ENCODE results near the gene PRMT1. TPM values are rescaled to one million over a fixed set of nuclear protein-coding genes. Genes with fewer than 3 reads are reported as not detected.

The PRMT1 gene
- total and polyA plus RNA-seq, 9 of the 15 experiments (the other 6 are each of a cell fraction or from before 2014, with no cell fraction given): 13.3 to 464 (median 326) TPM

DNA sequence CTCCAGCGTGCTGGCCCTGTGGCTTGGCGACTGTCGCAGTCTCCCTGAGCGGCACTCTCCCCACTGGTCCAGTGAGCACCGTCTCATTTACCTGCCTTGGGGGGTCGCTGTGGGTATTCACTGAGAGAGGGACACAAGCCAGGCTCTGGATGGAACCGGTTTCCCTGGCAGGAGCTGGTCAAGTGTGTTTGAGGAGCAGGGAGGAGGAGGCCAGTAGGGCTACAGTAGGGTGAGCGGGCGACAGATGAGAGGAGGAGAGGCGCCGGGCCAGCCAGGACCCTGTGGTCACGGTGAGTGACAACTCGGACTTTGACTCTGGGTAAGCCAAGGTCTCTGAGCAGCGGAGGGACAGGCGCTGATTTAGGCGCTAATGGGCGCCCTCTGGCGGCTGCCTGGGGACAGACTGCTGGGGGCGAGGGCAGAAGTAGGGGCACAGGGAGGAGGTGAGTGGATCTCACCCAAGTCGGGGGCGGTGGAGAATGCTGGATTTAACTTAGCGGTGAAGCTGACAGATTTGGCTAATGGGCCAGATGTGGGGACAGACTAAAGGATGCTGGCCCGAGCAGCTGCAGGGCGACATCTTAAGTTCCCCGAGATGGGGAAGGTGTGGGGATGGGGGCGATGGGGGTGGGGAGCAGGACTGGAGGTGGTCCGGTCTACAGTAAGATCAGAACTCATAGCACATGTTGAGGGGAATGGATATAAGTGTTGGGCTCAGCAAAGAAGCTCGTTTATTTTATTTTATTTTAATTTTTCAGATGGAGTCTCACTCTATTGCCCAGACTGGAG is 4.7 kb upstream of the PRMT1 start (continued):
- TF ChIP-seq ZFP36 (IDR thresholded peaks at IDR 0.05; ENCODE audit: low read depth, low read length, partially characterized antibody): peak; percentile 41
- peak in 1 of 3 experiments; percentile 32 for TF ChIP-seq YY1 (IDR thresholded peaks at IDR 0.05; ENCODE audit: borderline replicate concordance in 1 of 3, control insufficient read depth in 1 of 3, extremely low read depth in 1 of 3, insufficient read depth in 3 of 3, insufficient read length in 1 of 3, insufficient replicate concordance in 2 of 3, low read depth in 1 of 3, low read length in 2 of 3)
- TF ChIP-seq, protein P1, sequence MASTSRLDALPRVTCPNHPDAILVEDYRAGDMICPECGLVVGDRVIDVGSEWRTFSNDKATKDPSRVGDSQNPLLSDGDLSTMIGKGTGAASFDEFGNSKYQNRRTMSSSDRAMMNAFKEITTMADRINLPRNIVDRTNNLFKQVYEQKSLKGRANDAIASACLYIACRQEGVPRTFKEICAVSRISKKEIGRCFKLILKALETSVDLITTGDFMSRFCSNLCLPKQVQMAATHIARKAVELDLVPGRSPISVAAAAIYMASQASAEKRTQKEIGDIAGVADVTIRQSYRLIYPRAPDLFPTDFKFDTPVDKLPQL (IDR thresholded peaks at IDR 0.05; ENCODE audit: extremely low read depth, insufficient read length): no peak
- peak; percentile 82; the same call in 1 of the 2 replicates for TF ChIP-seq PHF21A (IDR thresholded peaks at IDR 0.05; ENCODE audit: borderline replicate concordance, low read depth)
- TF ChIP-seq PURB (CRISPR knock-in tag; IDR thresholded peaks at IDR 0.05; ENCODE audit: low read depth): no peak
- TF ChIP-seq CSDE1 (IDR thresholded peaks at IDR 0.05): no peak
- 0 out of 2 replicates have a peak, but pooled peaks have one; percentile 17 for TF ChIP-seq MTA1 (IDR thresholded peaks at IDR 0.05; ENCODE audit: borderline replicate concordance)
- TF ChIP-seq ZNF696 (CRISPR knock-in tag; conservative IDR thresholded peaks at IDR 0.05): no peak
- TF ChIP-seq, protein P2, sequence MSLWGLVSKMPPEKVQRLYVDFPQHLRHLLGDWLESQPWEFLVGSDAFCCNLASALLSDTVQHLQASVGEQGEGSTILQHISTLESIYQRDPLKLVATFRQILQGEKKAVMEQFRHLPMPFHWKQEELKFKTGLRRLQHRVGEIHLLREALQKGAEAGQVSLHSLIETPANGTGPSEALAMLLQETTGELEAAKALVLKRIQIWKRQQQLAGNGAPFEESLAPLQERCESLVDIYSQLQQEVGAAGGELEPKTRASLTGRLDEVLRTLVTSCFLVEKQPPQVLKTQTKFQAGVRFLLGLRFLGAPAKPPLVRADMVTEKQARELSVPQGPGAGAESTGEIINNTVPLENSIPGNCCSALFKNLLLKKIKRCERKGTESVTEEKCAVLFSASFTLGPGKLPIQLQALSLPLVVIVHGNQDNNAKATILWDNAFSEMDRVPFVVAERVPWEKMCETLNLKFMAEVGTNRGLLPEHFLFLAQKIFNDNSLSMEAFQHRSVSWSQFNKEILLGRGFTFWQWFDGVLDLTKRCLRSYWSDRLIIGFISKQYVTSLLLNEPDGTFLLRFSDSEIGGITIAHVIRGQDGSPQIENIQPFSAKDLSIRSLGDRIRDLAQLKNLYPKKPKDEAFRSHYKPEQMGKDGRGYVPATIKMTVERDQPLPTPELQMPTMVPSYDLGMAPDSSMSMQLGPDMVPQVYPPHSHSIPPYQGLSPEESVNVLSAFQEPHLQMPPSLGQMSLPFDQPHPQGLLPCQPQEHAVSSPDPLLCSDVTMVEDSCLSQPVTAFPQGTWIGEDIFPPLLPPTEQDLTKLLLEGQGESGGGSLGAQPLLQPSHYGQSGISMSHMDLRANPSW (CRISPR knock-in tag; IDR thresholded peaks at IDR 0.05): no peak
- no peak for TF ChIP-seq RUNX1 (IDR thresholded peaks at IDR 0.05; ENCODE audit: low read depth)
- TF ChIP-seq GABPB2 (CRISPR knock-in tag; conservative IDR thresholded peaks at IDR 0.05): no peak
- 0 out of 4 replicates have a peak, but pooled peaks of 1 of the 2 experiments have one; percentile 36 for TF ChIP-seq KDM4B (IDR thresholded peaks at IDR 0.05; ENCODE audit: borderline replicate concordance in 2 of 2, low read depth in 1 of 2)
- no peak for TF ChIP-seq ZNF507 (tag; conservative IDR thresholded peaks at IDR 0.05)
- no peak for TF ChIP-seq ZNF263 (CRISPR knock-in tag; IDR thresholded peaks at IDR 0.05; ENCODE audit: borderline replicate concordance)
- TF ChIP-seq GATAD2A (IDR thresholded peaks at IDR 0.05): peak; percentile 42; the same call in 1 of the 2 replicates
- TF ChIP-seq, protein P3, sequence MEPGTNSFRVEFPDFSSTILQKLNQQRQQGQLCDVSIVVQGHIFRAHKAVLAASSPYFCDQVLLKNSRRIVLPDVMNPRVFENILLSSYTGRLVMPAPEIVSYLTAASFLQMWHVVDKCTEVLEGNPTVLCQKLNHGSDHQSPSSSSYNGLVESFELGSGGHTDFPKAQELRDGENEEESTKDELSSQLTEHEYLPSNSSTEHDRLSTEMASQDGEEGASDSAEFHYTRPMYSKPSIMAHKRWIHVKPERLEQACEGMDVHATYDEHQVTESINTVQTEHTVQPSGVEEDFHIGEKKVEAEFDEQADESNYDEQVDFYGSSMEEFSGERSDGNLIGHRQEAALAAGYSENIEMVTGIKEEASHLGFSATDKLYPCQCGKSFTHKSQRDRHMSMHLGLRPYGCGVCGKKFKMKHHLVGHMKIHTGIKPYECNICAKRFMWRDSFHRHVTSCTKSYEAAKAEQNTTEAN (CRISPR knock-in tag; IDR thresholded peaks at IDR 0.05): no peak
- no peak for TF ChIP-seq ETV1 (tag; conservative IDR thresholded peaks at IDR 0.05; ENCODE audit: low read depth)
- TF ChIP-seq RAD51 (IDR thresholded peaks at IDR 0.05; ENCODE audit: borderline replicate concordance, low read depth): no peak
- TF ChIP-seq FIP1L1 (IDR thresholded peaks at IDR 0.05; ENCODE audit: low read depth, low read length, poor library complexity, severe bottlenecking): no peak
- no peak for TF ChIP-seq JUNB (CRISPR knock-in tag; conservative IDR thresholded peaks at IDR 0.05)
- no peak for TF ChIP-seq ZNF217 (CRISPR knock-in tag; IDR thresholded peaks at IDR 0.05)
- TF ChIP-seq, protein P4, sequence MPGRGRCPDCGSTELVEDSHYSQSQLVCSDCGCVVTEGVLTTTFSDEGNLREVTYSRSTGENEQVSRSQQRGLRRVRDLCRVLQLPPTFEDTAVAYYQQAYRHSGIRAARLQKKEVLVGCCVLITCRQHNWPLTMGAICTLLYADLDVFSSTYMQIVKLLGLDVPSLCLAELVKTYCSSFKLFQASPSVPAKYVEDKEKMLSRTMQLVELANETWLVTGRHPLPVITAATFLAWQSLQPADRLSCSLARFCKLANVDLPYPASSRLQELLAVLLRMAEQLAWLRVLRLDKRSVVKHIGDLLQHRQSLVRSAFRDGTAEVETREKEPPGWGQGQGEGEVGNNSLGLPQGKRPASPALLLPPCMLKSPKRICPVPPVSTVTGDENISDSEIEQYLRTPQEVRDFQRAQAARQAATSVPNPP (IDR thresholded peaks at IDR 0.05; ENCODE audit: borderline replicate concordance, insufficient read depth, insufficient read length): no peak
